Measurements from ENCODE around the gene ZDHHC7.

Gene ZDHHC7

DNA sequence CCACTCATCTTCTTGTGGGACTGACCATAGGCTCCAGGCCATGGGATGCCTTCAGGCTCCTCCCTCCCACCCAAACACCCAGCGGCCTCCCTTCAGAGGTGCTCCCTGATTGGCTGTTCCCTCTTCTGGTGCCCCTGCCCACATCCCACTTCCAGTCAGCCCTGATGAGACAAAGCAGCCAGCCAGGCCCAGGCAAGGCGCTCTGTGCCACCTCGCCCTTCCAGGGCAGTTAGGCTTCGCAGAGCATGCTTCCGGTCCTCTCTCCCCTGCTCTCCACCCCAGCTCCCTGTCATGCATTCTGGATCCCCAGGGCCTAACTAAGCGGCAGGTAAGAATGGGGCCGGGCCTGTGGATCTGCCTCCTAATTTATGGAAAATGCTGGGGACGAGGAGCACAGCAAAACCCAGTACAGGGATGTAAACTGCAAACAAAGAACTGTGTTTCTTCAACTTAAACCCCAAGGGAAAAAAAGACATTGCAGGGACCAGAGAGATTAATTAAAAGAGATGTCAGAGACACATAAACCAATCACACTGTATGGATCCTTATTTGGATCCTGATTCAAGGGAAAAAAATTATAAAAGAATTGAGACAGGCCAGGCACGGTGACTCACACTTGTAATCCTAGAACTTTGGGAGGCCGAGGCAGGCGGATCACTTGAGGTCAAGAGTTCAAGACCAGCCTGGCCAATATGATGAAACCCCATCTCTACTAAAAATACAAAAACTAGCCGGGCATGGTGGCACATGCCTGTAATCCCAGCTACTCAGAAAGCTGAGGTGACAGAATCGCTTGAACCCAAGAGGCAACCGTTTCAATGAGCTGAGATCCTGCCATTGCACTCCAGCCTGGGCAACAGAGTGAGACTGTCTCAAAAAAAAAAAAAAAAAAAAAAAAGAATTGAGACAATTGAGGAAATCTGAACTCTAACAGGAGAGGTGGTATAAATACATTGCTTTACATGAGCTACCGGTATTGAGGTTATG lies 26.0 kb downstream of the ZDHHC7 start:
- H2BK120ac ChIP-seq (ENCODE audit: insufficient read depth, low read length, poor library complexity) = no peak overlapping the region
- no peak overlapping the region for H3K18ac ChIP-seq (ENCODE audit: low read length)
- H3K4me2 ChIP-seq (ENCODE audit: low read length) = no peak overlapping the region
- no peak overlapping the region for H2BK5ac ChIP-seq (ENCODE audit: low read depth, low read length, poor library complexity)
- no peak overlapping the region for H3K4ac ChIP-seq (ENCODE audit: low read depth, low read length)
- no peak overlapping the region for H3K27ac ChIP-seq (ENCODE audit: low read depth, low read length)
- H2AFZ ChIP-seq (ENCODE audit: insufficient read depth, low read length, poor library complexity) = no peak overlapping the region
- DNase-seq = no peak
- no peak overlapping the region for H3K9ac ChIP-seq (ENCODE audit: low read length)
- H4K12ac ChIP-seq (ENCODE audit: low read depth, low read length) = no peak overlapping the region
- H3K9me3 ChIP-seq (ENCODE audit: insufficient read depth, low read depth, low read length) = no peaks in the 10 kb centered on the region
- no peak overlapping the region for H4K8ac ChIP-seq (ENCODE audit: low read depth, low read length)
- no peaks in the 10 kb centered on the region for H3K27me3 ChIP-seq (ENCODE audit: insufficient read depth, low read length)
- H3K14ac ChIP-seq (ENCODE audit: low read length) = no peak overlapping the region
- peaks cover 61 to 66% of the 10 kb centered on the region in 2 experiments for H3K36me3 ChIP-seq (ENCODE audit: control insufficient read depth in 1 of 2, insufficient read depth in 2 of 2, low read length in 2 of 2)
- no peak overlapping the region for H3K4me3 ChIP-seq (ENCODE audit: low read depth, low read length)
- no CpG with 5 or more reads among the region's 15 CpGs for WGBS (ENCODE audit: extremely low coverage, insufficient coverage, insufficient read length)
- no peak overlapping the region for H2BK12ac ChIP-seq (ENCODE audit: low read length)
- H4K91ac ChIP-seq (ENCODE audit: low read depth, low read length) = no peak overlapping the region
- peaks cover 0 to 2% of the 10 kb centered on the region in 2 experiments for H3K4me1 ChIP-seq (ENCODE audit: control insufficient read depth in 1 of 2, insufficient read depth in 2 of 2, low read length in 2 of 2)
- no peak overlapping the region for H2AK5ac ChIP-seq (ENCODE audit: low read length)
- no peaks in the 10 kb centered on the region for H3K79me2 ChIP-seq (ENCODE audit: control insufficient read depth, insufficient read depth, low read length, poor library complexity)
- H3K23ac ChIP-seq (ENCODE audit: low read length) = no peak overlapping the region
- H3K79me1 ChIP-seq (ENCODE audit: low read length) = no peaks in the 10 kb centered on the region

DNA sequence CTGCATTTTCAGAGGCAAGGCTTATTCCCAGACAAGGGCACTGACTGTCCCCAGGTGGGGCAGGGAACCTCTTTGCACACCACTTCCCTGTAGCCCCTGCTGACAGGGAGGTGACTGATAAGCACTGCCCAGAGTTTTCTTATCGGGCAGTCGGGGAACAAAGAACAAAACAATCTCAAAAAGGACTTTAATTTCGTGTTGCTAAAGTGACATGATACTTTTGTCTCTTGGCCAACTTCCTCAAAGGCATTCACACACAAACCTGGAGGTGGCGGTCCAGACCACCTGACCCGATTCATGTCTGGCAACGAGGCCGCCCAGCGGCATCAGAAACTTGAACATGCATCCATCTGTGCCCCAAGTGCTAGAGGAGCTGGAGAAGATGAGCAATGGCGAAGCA lies 28.9 kb downstream of the ZDHHC7 start:
- no CpG with 5 or more reads among the region's 9 CpGs for WGBS (ENCODE audit: extremely low coverage, insufficient coverage, insufficient read length)

DNA sequence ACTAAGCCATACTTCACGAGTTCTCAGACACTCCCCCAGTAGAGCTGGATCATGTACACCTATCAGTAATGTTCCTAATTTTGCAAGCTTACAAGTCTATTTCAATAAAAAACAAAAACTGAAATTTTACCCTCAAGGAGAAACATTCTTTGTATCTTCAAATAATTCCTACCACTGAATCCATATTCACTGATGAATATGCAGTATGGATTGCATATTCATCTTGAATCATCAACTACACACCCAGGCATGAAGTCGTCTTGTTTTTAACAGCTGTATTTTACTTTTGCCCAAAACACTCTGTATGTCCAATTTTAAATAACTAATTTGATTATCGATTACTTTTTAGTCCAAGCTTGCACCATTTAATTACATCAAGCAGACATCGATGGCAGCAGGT lies 31.8 kb downstream of the ZDHHC7 start:
- Histone ChIP-seq H2AFZ (ENCODE audit: insufficient read depth, low read length, poor library complexity) (no peak overlapping the region), H2BK5ac (ENCODE audit: low read depth, low read length, poor library complexity) (no peak overlapping the region), H3K9ac (ENCODE audit: low read length) (no peak overlapping the region), H3K27ac (ENCODE audit: low read depth, low read length) (no peak overlapping the region), H3K79me2 (ENCODE audit: control insufficient read depth, insufficient read depth, low read length, poor library complexity) (no peaks in the 10 kb centered on the region), H4K12ac (ENCODE audit: low read depth, low read length) (no peak overlapping the region), H3K4me1 (ENCODE audit: control insufficient read depth in 1 of 2, insufficient read depth in 2 of 2, low read length in 2 of 2) (peaks cover 5 to 14% of the 10 kb centered on the region in 2 experiments), H3K18ac (ENCODE audit: low read length) (no peak overlapping the region), H2BK120ac (ENCODE audit: insufficient read depth, low read length, poor library complexity) (no peak overlapping the region), H3K36me3 (ENCODE audit: control insufficient read depth in 1 of 2, insufficient read depth in 2 of 2, low read length in 2 of 2) (peaks cover 50 to 52% of the 10 kb centered on the region in 2 experiments), H2BK12ac (ENCODE audit: low read length) (no peak overlapping the region), H3K27me3 (ENCODE audit: insufficient read depth, low read length) (no peaks in the 10 kb centered on the region), H4K8ac (ENCODE audit: low read depth, low read length) (no peak overlapping the region), H3K79me1 (ENCODE audit: low read length) (peaks cover 9% of the 10 kb centered on the region), H3K14ac (ENCODE audit: low read length) (no peak overlapping the region), H3K4me3 (ENCODE audit: low read depth, low read length) (no peak overlapping the region), H4K91ac (ENCODE audit: low read depth, low read length) (no peak overlapping the region), H3K4ac (ENCODE audit: low read depth, low read length) (no peak overlapping the region), H3K23ac (ENCODE audit: low read length) (no peak overlapping the region), H2AK5ac (ENCODE audit: low read length) (no peak overlapping the region), H3K4me2 (ENCODE audit: low read length) (no peak overlapping the region), H3K9me3 (ENCODE audit: insufficient read depth, low read depth, low read length) (no peaks in the 10 kb centered on the region)
- WGBS (ENCODE audit: extremely low coverage, insufficient coverage, insufficient read length) = no CpG with 5 or more reads among the region's 4 CpGs
- no peak for DNase-seq

More for the DNA sequence above, 28.9 kb downstream of the ZDHHC7 start:
- Histone ChIP-seq H3K4me2 (ENCODE audit: low read length) (no peak overlapping the region), H4K8ac (ENCODE audit: low read depth, low read length) (no peak overlapping the region), H3K9me3 (ENCODE audit: insufficient read depth, low read depth, low read length) (no peaks in the 10 kb centered on the region), H3K4me1 (ENCODE audit: control insufficient read depth in 1 of 2, insufficient read depth in 2 of 2, low read length in 2 of 2) (peaks cover 4 to 5% of the 10 kb centered on the region in 2 experiments), H2AFZ (ENCODE audit: insufficient read depth, low read length, poor library complexity) (no peak overlapping the region), H3K79me2 (ENCODE audit: control insufficient read depth, insufficient read depth, low read length, poor library complexity) (no peaks in the 10 kb centered on the region), H4K12ac (ENCODE audit: low read depth, low read length) (no peak overlapping the region), H3K27ac (ENCODE audit: low read depth, low read length) (no peak overlapping the region), H3K14ac (ENCODE audit: low read length) (no peak overlapping the region), H3K27me3 (ENCODE audit: insufficient read depth, low read length) (no peaks in the 10 kb centered on the region), H2AK5ac (ENCODE audit: low read length) (no peak overlapping the region), H4K91ac (ENCODE audit: low read depth, low read length) (no peak overlapping the region), H2BK5ac (ENCODE audit: low read depth, low read length, poor library complexity) (no peak overlapping the region), H3K79me1 (ENCODE audit: low read length) (peaks cover 2% of the 10 kb centered on the region), H2BK120ac (ENCODE audit: insufficient read depth, low read length, poor library complexity) (no peak overlapping the region), H3K23ac (ENCODE audit: low read length) (no peak overlapping the region), H3K9ac (ENCODE audit: low read length) (no peak overlapping the region), H3K4ac (ENCODE audit: low read depth, low read length) (no peak overlapping the region), H2BK12ac (ENCODE audit: low read length) (no peak overlapping the region), H3K36me3 (ENCODE audit: control insufficient read depth in 1 of 2, insufficient read depth in 2 of 2, low read length in 2 of 2) (peaks cover 41 to 43% of the 10 kb centered on the region in 2 experiments), H3K18ac (ENCODE audit: low read length) (no peak overlapping the region), H3K4me3 (ENCODE audit: low read depth, low read length) (no peak overlapping the region)
- no peak for DNase-seq

DNA sequence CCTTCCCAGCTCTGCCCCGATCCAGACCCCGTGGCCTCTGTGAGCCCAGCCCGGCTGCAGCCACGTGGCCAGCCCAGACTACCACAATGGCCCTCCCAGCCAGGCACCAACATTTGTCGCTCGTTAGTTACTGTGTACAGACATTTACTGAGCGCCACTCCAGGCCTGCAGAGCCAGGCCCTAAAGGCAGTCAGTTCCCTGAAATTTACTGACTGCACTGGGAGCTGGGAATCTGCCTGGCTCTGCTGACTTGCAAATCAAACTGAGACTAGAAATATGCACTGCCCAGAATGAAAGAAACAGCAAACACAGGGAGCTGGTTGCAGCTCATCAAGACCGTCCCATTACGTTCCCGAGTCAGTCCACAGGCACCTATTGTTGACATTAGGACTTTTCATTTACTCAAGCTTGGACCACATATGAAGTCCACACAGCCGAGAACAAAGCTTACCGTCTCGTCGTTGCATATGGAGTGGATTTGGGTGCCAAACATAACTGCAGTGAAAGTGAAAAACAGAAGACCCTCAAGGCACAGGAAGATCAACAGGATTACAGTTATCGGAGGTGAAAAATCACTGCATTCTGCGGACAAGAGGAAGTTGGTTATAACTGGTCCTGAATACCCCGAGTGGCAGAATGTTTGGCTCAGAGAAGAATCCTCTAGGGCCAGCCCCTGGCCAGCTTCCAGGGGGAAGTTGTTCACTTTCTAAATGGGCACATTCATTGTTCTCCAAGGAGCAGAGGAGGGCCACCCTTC lies 34.5 kb downstream of the ZDHHC7 start:
- no CpG with 5 or more reads among the region's 17 CpGs for WGBS (ENCODE audit: extremely low coverage, insufficient coverage, insufficient read length)
- H3K79me1 ChIP-seq (ENCODE audit: low read length) = peaks cover 9% of the 10 kb centered on the region
- no peak overlapping the region for H3K4me3 ChIP-seq (ENCODE audit: low read depth, low read length)
- H3K18ac ChIP-seq (ENCODE audit: low read length) = no peak overlapping the region
- H2AFZ ChIP-seq (ENCODE audit: insufficient read depth, low read length, poor library complexity) = no peak overlapping the region
- no peak overlapping the region for H3K9ac ChIP-seq (ENCODE audit: low read length)
- H4K91ac ChIP-seq (ENCODE audit: low read depth, low read length) = peak overlapping the region; percentile 39
- H2BK12ac ChIP-seq (ENCODE audit: low read length) = no peak overlapping the region
- no peaks in the 10 kb centered on the region for H3K79me2 ChIP-seq (ENCODE audit: control insufficient read depth, insufficient read depth, low read length, poor library complexity)
- no peak for DNase-seq
- H3K4ac ChIP-seq (ENCODE audit: low read depth, low read length) = no peak overlapping the region
- H3K36me3 ChIP-seq (ENCODE audit: control insufficient read depth in 1 of 2, insufficient read depth in 2 of 2, low read length in 2 of 2) = peaks cover 39 to 47% of the 10 kb centered on the region in 2 experiments
- H3K27ac ChIP-seq (ENCODE audit: low read depth, low read length) = peak overlapping the region; percentile 35
- H3K4me2 ChIP-seq (ENCODE audit: low read length) = no peak overlapping the region
- H3K14ac ChIP-seq (ENCODE audit: low read length) = no peak overlapping the region
- no peak overlapping the region for H3K23ac ChIP-seq (ENCODE audit: low read length)
- no peaks in the 10 kb centered on the region for H3K27me3 ChIP-seq (ENCODE audit: insufficient read depth, low read length)
- peak overlapping the region; percentile 7 for H4K12ac ChIP-seq (ENCODE audit: low read depth, low read length)
- no peak overlapping the region for H2AK5ac ChIP-seq (ENCODE audit: low read length)
- peaks cover 5 to 14% of the 10 kb centered on the region in 2 experiments for H3K4me1 ChIP-seq (ENCODE audit: control insufficient read depth in 1 of 2, insufficient read depth in 2 of 2, low read length in 2 of 2)
- peak overlapping the region; percentile 7 for H4K8ac ChIP-seq (ENCODE audit: low read depth, low read length)
- H2BK5ac ChIP-seq (ENCODE audit: low read depth, low read length, poor library complexity) = peak overlapping the region; percentile 57
- no peaks in the 10 kb centered on the region for H3K9me3 ChIP-seq (ENCODE audit: insufficient read depth, low read depth, low read length)
- H2BK120ac ChIP-seq (ENCODE audit: insufficient read depth, low read length, poor library complexity) = peak overlapping the region; percentile 7
